ENCODE results near the gene MS4A8.

DNA sequence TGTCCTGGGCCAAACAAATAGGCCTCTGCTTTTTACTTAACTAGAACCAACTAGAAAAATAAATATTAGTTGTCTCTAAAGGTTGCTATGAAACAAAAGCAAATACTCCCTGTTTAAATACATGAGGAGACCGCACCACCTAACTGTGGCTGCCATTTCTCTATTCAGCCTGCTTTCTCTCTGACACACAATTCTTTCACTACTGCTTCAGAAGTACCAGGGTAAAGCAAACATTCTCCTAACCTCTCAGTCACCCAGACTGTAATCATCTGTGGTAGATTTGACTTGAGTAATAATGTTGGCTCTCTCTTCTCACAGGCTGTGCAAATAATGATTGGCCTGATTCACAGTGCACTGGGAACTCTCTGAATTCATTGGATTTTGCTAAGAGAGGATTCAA, 41.0 kb upstream of the MS4A8 start:
- TF ChIP-seq, protein P1, sequence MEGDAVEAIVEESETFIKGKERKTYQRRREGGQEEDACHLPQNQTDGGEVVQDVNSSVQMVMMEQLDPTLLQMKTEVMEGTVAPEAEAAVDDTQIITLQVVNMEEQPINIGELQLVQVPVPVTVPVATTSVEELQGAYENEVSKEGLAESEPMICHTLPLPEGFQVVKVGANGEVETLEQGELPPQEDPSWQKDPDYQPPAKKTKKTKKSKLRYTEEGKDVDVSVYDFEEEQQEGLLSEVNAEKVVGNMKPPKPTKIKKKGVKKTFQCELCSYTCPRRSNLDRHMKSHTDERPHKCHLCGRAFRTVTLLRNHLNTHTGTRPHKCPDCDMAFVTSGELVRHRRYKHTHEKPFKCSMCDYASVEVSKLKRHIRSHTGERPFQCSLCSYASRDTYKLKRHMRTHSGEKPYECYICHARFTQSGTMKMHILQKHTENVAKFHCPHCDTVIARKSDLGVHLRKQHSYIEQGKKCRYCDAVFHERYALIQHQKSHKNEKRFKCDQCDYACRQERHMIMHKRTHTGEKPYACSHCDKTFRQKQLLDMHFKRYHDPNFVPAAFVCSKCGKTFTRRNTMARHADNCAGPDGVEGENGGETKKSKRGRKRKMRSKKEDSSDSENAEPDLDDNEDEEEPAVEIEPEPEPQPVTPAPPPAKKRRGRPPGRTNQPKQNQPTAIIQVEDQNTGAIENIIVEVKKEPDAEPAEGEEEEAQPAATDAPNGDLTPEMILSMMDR (IDR thresholded peaks at IDR 0.05): no peak
- TF ChIP-seq ZNF263 (CRISPR knock-in tag; IDR thresholded peaks at IDR 0.05; ENCODE audit: low read depth) (no peak), ZNF138 (CRISPR knock-in tag; conservative IDR thresholded peaks at IDR 0.05) (no peak), SMAD3 (CRISPR knock-in tag; IDR thresholded peaks at IDR 0.05; ENCODE audit: borderline replicate concordance) (no peak), SP1 (CRISPR knock-in tag; conservative IDR thresholded peaks at IDR 0.05) (no peak), NR1H2 (CRISPR knock-in tag; IDR thresholded peaks at IDR 0.05) (no peak), TCF7 (CRISPR knock-in tag; IDR thresholded peaks at IDR 0.05; ENCODE audit: low read depth) (no peak)
